Astrocyte (in vitro differentiated cells and primary cell): Measurements from ENCODE around the gene RTP4. TPM values are rescaled to one million over a fixed set of nuclear protein-coding genes. Genes with fewer than 3 reads are reported as not detected.

Experiments
- DNase-seq: peaks from one replicate; pipeline ENCODE4 v3.0.0-alpha.2; 2010; ENCODE audit warnings: low read depth
- FAIRE-seq: peaks from 2 replicates; lab custom pipeline; 2011; peaks lifted over from hg19 to GRCh38; lab: Jason Lieb, UNC
- H2AFZ ChIP-seq: 2 replicates; pipeline ENCODE4 v1.6.0; 2012; ENCODE audit warnings: low read depth, low read length, inconsistent platforms
- H3K27ac ChIP-seq: 2 replicates; pipeline ENCODE4 v1.5.1; 2011; ENCODE audit warnings: low read depth, low read length, inconsistent platforms
- H3K27me3 ChIP-seq: 2 replicates; pipeline ENCODE4 v1.6.0; 2011; ENCODE audit warnings: low read length, inconsistent platforms; ENCODE audit not compliant: insufficient read depth
- H3K36me3 ChIP-seq: 2 replicates; pipeline ENCODE4 v1.5.1; 2011; ENCODE audit warnings: low read length, inconsistent platforms; ENCODE audit not compliant: insufficient read depth
- H3K4me1 ChIP-seq: 2 replicates; pipeline ENCODE4 v1.5.1; 2011; ENCODE audit warnings: low read length, inconsistent platforms; ENCODE audit not compliant: insufficient read depth
- H3K4me2 ChIP-seq: 2 replicates; pipeline ENCODE4 v1.6.0; 2012; ENCODE audit warnings: low read length, inconsistent platforms
- H3K4me3 ChIP-seq: 2 replicates; pipeline ENCODE4 v1.5.1; 2011; ENCODE audit warnings: low read depth, mild to moderate bottlenecking, low read length, inconsistent platforms; ENCODE audit not compliant: insufficient read depth
- H3K79me2 ChIP-seq: 2 replicates; pipeline ENCODE4 v1.6.0; 2012; ENCODE audit warnings: mild to moderate bottlenecking, low read length, inconsistent platforms; ENCODE audit not compliant: insufficient read depth
- H3K9ac ChIP-seq: 2 replicates; pipeline ENCODE4 v1.6.0; 2012; ENCODE audit warnings: mild to moderate bottlenecking, low read length, inconsistent platforms
- H3K9me3 ChIP-seq: 2 replicates; pipeline ENCODE4 v1.5.1; 2012; ENCODE audit warnings: low read depth, mild to moderate bottlenecking, low read length, inconsistent platforms; ENCODE audit not compliant: insufficient read depth
- H4K20me1 ChIP-seq: 2 replicates; pipeline ENCODE4 v1.6.0; 2012; ENCODE audit warnings: low read length, inconsistent platforms; ENCODE audit not compliant: insufficient read depth
- H3K27ac Mint-ChIP-seq: one replicate; pipeline ENCODE4 v1.8.0; 2021; ENCODE audit warnings: mild to moderate bottlenecking, mixed read lengths; ENCODE audit not compliant: unreplicated experiment
- H3K27me3 Mint-ChIP-seq: one replicate; pipeline ENCODE4 v1.8.0; 2021; ENCODE audit warnings: low read depth, mixed read lengths; ENCODE audit not compliant: unreplicated experiment
- H3K36me3 Mint-ChIP-seq: one replicate; pipeline ENCODE4 v1.8.0; 2021; ENCODE audit warnings: low read depth, mixed read lengths; ENCODE audit not compliant: unreplicated experiment
- H3K4me1 Mint-ChIP-seq: one replicate; pipeline ENCODE4 v1.8.0; 2021; ENCODE audit warnings: low read depth, mixed read lengths; ENCODE audit not compliant: unreplicated experiment
- H3K4me3 Mint-ChIP-seq: one replicate; pipeline ENCODE4 v1.8.0; 2021; ENCODE audit warnings: mild to moderate bottlenecking, moderate library complexity, mixed read lengths; ENCODE audit not compliant: unreplicated experiment
- H3K9me3 Mint-ChIP-seq: one replicate; pipeline ENCODE4 v1.8.0; 2021; ENCODE audit warnings: mild to moderate bottlenecking, mixed read lengths; ENCODE audit not compliant: unreplicated experiment
- EZH2 ChIP-seq: IDR thresholded peaks from 2 replicates; pipeline ENCODE4 v1.6.1; 2012; ENCODE audit warnings: mild to moderate bottlenecking, low read length, inconsistent platforms; ENCODE audit not compliant: insufficient read depth
- total RNA-seq: library from RNA; stranded (reverse); gene quantifications from 2 replicates; pipeline ENCODE4 v1.2.1, GENCODE V29; 2021
- TF ChIP-seq, protein P1 (sequence below): IDR thresholded peaks from 2 replicates; pipeline ENCODE4 v1.5.1; 2011; ENCODE audit warnings: low read depth, mild to moderate bottlenecking, inconsistent platforms, low read length, moderate library complexity; ENCODE audit not compliant: insufficient read depth

The RTP4 gene
- total RNA-seq, 1 donor from 2014 or later = 1.2 TPM

DNA sequence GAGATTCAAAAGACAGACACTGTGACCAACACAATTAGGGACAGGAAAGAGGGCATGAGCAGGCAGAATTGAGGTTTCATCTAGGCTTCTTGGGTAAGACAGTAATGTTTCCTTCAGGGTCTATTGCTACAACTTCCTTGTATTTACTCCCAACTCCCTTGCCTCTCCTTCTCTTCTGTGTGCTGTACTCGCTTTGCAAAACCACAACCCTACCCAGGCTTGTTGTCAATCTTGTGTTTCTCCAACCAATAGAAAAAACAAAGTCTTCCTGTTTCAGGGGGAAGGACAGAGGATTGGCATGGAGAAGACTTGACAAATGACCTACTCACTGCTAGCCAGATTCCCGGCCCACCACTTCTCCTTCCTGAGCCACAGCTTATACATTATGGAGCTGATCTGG lies 40.3 kb upstream of the RTP4 start:
- no peak overlapping the region for H3K27ac Mint-ChIP-seq
- peaks cover 9% of the 10 kb centered on the region for H3K27me3 Mint-ChIP-seq
- no peak overlapping the region for H3K4me3 Mint-ChIP-seq
- Histone ChIP-seq H3K4me1 (no peaks in the 10 kb centered on the region), H3K27ac (no peak overlapping the region), H3K4me3 (no peak overlapping the region), H3K79me2 (no peaks in the 10 kb centered on the region), H3K4me2 (no peak overlapping the region), H3K9me3 (no peaks in the 10 kb centered on the region), H3K36me3 (no peaks in the 10 kb centered on the region), H2AFZ (no peak overlapping the region), H3K9ac (no peak overlapping the region), H3K27me3 (peaks cover 9% of the 10 kb centered on the region), H4K20me1 (no peaks in the 10 kb centered on the region)
- no peaks in the 10 kb centered on the region for H3K4me1 Mint-ChIP-seq
- no peaks in the 10 kb centered on the region for H3K36me3 Mint-ChIP-seq
- FAIRE-seq = no peak
- TF ChIP-seq, protein P1, sequence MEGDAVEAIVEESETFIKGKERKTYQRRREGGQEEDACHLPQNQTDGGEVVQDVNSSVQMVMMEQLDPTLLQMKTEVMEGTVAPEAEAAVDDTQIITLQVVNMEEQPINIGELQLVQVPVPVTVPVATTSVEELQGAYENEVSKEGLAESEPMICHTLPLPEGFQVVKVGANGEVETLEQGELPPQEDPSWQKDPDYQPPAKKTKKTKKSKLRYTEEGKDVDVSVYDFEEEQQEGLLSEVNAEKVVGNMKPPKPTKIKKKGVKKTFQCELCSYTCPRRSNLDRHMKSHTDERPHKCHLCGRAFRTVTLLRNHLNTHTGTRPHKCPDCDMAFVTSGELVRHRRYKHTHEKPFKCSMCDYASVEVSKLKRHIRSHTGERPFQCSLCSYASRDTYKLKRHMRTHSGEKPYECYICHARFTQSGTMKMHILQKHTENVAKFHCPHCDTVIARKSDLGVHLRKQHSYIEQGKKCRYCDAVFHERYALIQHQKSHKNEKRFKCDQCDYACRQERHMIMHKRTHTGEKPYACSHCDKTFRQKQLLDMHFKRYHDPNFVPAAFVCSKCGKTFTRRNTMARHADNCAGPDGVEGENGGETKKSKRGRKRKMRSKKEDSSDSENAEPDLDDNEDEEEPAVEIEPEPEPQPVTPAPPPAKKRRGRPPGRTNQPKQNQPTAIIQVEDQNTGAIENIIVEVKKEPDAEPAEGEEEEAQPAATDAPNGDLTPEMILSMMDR = no peak
- no peak for TF ChIP-seq EZH2
- no peaks in the 10 kb centered on the region for H3K9me3 Mint-ChIP-seq
- DNase-seq = no peak

DNA sequence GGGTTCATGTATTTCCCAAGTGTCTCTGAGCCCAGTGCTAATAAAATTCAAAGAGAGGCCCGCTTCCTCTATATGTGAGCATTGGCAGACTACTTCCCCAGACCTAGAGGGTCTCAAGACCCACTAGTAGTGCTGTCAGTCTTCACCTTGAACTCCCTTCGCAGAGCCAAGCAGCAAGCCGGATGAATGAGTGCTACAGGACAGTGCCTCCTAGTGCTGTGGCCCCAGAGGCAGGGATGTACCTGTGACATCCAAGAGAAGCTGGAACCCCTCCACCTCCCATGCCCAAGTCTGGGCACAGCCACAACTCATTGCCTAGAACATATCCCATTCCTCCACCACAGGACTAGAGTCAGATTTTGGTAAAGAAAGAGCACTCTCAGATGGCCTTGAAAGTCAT lies 39.5 kb upstream of the RTP4 start:
- H3K4me2 ChIP-seq = no peak overlapping the region
- no peak overlapping the region for H2AFZ ChIP-seq
- no peaks in the 10 kb centered on the region for H3K79me2 ChIP-seq
- H3K9ac ChIP-seq = no peak overlapping the region
- no peaks in the 10 kb centered on the region for H3K4me1 Mint-ChIP-seq
- FAIRE-seq = no peak
- no peak for DNase-seq
- no peaks in the 10 kb centered on the region for H3K9me3 Mint-ChIP-seq
- H3K36me3 Mint-ChIP-seq = no peaks in the 10 kb centered on the region
- H3K27ac Mint-ChIP-seq = no peak overlapping the region
- H3K4me3 ChIP-seq = no peak overlapping the region
- peaks cover 12% of the 10 kb centered on the region for H3K27me3 ChIP-seq
- no peak overlapping the region for H3K4me3 Mint-ChIP-seq
- H3K27ac ChIP-seq = no peak overlapping the region
- TF ChIP-seq, protein P1 = no peak
- no peak for TF ChIP-seq EZH2
- no peaks in the 10 kb centered on the region for H3K9me3 ChIP-seq
- H3K4me1 ChIP-seq = no peaks in the 10 kb centered on the region
- peaks cover 9% of the 10 kb centered on the region for H3K27me3 Mint-ChIP-seq
- H4K20me1 ChIP-seq = no peaks in the 10 kb centered on the region
- no peaks in the 10 kb centered on the region for H3K36me3 ChIP-seq

DNA sequence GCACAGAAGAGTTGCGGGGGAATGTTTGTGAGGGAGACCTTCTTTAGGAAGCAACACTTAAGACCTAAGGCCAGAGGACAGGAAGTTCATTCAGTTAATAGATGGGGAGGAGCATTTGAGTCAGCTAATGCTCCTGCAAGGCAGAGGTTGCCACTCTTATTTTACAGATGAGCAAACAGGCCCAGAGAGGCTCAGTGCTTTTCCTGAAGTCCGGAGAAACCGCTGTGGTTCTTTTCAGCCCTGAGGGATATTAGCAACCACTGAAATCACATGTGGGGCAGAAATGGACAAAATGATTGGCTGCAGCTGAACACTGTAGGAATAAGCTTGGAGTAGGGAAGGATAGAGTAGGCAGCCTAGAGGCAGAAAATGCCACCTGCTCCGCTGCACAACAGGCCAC lies 33.3 kb upstream of the RTP4 start:
- no peaks in the 10 kb centered on the region for H3K36me3 ChIP-seq
- Mint-ChIP-seq H3K36me3 (no peaks in the 10 kb centered on the region), H3K4me1 (peaks cover 4% of the 10 kb centered on the region), H3K9me3 (peaks cover 6% of the 10 kb centered on the region), H3K27ac (no peak overlapping the region), H3K4me3 (no peak overlapping the region), H3K27me3 (peaks cover 11% of the 10 kb centered on the region)
- no peak overlapping the region for H3K4me2 ChIP-seq
- no peak overlapping the region for H2AFZ ChIP-seq
- H3K27me3 ChIP-seq = peaks cover 4% of the 10 kb centered on the region
- DNase-seq = no peak
- H3K9me3 ChIP-seq = no peaks in the 10 kb centered on the region
- no peak overlapping the region for H3K9ac ChIP-seq
- FAIRE-seq = no peak
- H3K4me1 ChIP-seq = no peaks in the 10 kb centered on the region
- no peaks in the 10 kb centered on the region for H4K20me1 ChIP-seq
- TF ChIP-seq, protein P1 = no peak
- no peak for TF ChIP-seq EZH2
- no peaks in the 10 kb centered on the region for H3K79me2 ChIP-seq
- H3K4me3 ChIP-seq = no peak overlapping the region
- no peak overlapping the region for H3K27ac ChIP-seq
